NCI-H345 (cell line): ENCODE measurements around the gene DDX25.
A peak's percentile ranks its signal among the peaks of the same experiment; 100 is the strongest.

Source experiments
- DNase-seq: peaks from one replicate; lab custom pipeline; 2025; lab: John Stamatoyannopoulos, UW

Gene DDX25

GRCh38 chr11:125935618-125936199 lies 31.4 kb downstream of the DDX25 start:
- DNase-seq: no peak

- no peak for DNase-seq
Observed at GRCh38 chr11:125938418-125938817, 34.1 kb downstream of the DDX25 start.

- DNase-seq: no peak
Observed at GRCh38 chr11:125939081-125939521, 34.8 kb downstream of the DDX25 start.

GRCh38 chr11:125940145-125940544 lies 35.8 kb downstream of the DDX25 start:
- DNase-seq: no peak

- DNase-seq: no peak
Observed at GRCh38 chr11:125941267-125941618, 36.9 kb downstream of the DDX25 start.

- peak; percentile 92 for DNase-seq
Observed at GRCh38 chr11:125941619-125942611, 37.6 kb downstream of the DDX25 start.

GRCh38 chr11:125942771-125943428 lies 38.6 kb downstream of the DDX25 start:
- DNase-seq: no peak

GRCh38 chr11:125943661-125944349 lies 39.5 kb downstream of the DDX25 start:
- DNase-seq: no peak

- DNase-seq: no peak
Observed at GRCh38 chr11:125944350-125945010, 40.2 kb downstream of the DDX25 start.

- DNase-seq: no peak
Observed at GRCh38 chr11:125945011-125945796, 40.9 kb downstream of the DDX25 start.

- DNase-seq: no peak
Observed at GRCh38 chr11:125945797-125946520, 41.7 kb downstream of the DDX25 start, which contains the start of gene VSIG10L2. TSS of gene VSIG10L2 (plus strand) at chr11:125946044. CDS start at chr11:125946056, 12 bp downstream.

GRCh38 chr11:125946712-125947418 lies 42.6 kb downstream of the DDX25 start:
- no peak for DNase-seq

- no peak for DNase-seq
Observed at GRCh38 chr11:125947419-125948277, 43.3 kb downstream of the DDX25 start.

- DNase-seq: no peak
Observed at GRCh38 chr11:125948278-125949051, 44.2 kb downstream of the DDX25 start.

GRCh38 chr11:125949271-125950177 lies 45.2 kb downstream of the DDX25 start:
- DNase-seq: no peak

GRCh38 chr11:125950178-125950490 lies 45.8 kb downstream of the DDX25 start:
- DNase-seq: no peak
